Trophoblast cell (in vitro differentiated cells and primary cell): ENCODE data around the gene DGKB.

ENCODE experiments used
- DNase-seq, 2 donors: peaks; one replicate each; pipeline ENCODE4 v3.0.0-alpha.2; 2016
- H2AFZ ChIP-seq: 2 replicates; pipeline ENCODE4 v1.6.1; 2013; ENCODE audit warnings: low read length, moderate library complexity, mild to moderate bottlenecking; ENCODE audit not compliant: insufficient read depth, poor library complexity
- H2AK5ac ChIP-seq: 2 replicates; pipeline ENCODE4 v1.6.1; 2013; ENCODE audit warnings: mild to moderate bottlenecking, low read length
- H2BK120ac ChIP-seq: 2 replicates; pipeline ENCODE4 v1.6.1; 2013; ENCODE audit warnings: low read length, mild to moderate bottlenecking, moderate library complexity; ENCODE audit not compliant: insufficient read depth, poor library complexity
- H2BK12ac ChIP-seq: 2 replicates; pipeline ENCODE4 v1.6.1; 2013; ENCODE audit warnings: mild to moderate bottlenecking, low read length, moderate library complexity
- H2BK5ac ChIP-seq: 2 replicates; pipeline ENCODE4 v1.6.1; 2013; ENCODE audit warnings: low read length, low read depth, moderate library complexity, mild to moderate bottlenecking; ENCODE audit not compliant: poor library complexity
- H3K14ac ChIP-seq: 2 replicates; pipeline ENCODE4 v1.6.1; 2013; ENCODE audit warnings: mild to moderate bottlenecking, low read length
- H3K18ac ChIP-seq: 2 replicates; pipeline ENCODE4 v1.6.1; 2013; ENCODE audit warnings: mild to moderate bottlenecking, low read length
- H3K23ac ChIP-seq: 2 replicates; pipeline ENCODE4 v1.6.1; 2013; ENCODE audit warnings: low read length
- H3K27ac ChIP-seq: 2 replicates; pipeline ENCODE4 v1.5.1; 2013; ENCODE audit warnings: low read depth, mild to moderate bottlenecking, inconsistent platforms, low read length, moderate library complexity
- H3K27me3 ChIP-seq: 2 replicates; pipeline ENCODE4 v1.6.1; 2013; ENCODE audit warnings: inconsistent platforms, mild to moderate bottlenecking, low read length, moderate library complexity; ENCODE audit not compliant: insufficient read depth
- H3K36me3 ChIP-seq, 2 experiments: 1 replicate in 1 of 2; 2 replicates in 1 of 2; pipeline ENCODE4 v1.6.1; 2013; ENCODE audit warnings: low read length in 2 of 2, mild to moderate bottlenecking in 2 of 2, moderate library complexity in 1 of 2; ENCODE audit not compliant: insufficient read depth in 2 of 2, control insufficient read depth in 1 of 2
- H3K4ac ChIP-seq: 2 replicates; pipeline ENCODE4 v1.6.1; 2013; ENCODE audit warnings: low read depth, mild to moderate bottlenecking, low read length, moderate library complexity
- H3K4me1 ChIP-seq, 2 experiments: 1 replicate in 1 of 2; 2 replicates in 1 of 2; pipeline ENCODE4 v1.6.1; 2013; ENCODE audit warnings: low read length in 2 of 2, mild to moderate bottlenecking in 2 of 2, moderate library complexity in 1 of 2; ENCODE audit not compliant: insufficient read depth in 2 of 2, control insufficient read depth in 1 of 2
- H3K4me2 ChIP-seq: 2 replicates; pipeline ENCODE4 v1.6.1; 2013; ENCODE audit warnings: inconsistent platforms, mild to moderate bottlenecking, low read length, moderate library complexity
- H3K4me3 ChIP-seq: 2 replicates; pipeline ENCODE4 v1.5.1; 2013; ENCODE audit warnings: mild to moderate bottlenecking, low read depth, low read length, inconsistent platforms
- H3K79me1 ChIP-seq: one replicate; pipeline ENCODE4 v1.6.1; 2013; ENCODE audit warnings: low read length
- H3K79me2 ChIP-seq: 2 replicates; pipeline ENCODE4 v1.6.1; 2013; ENCODE audit warnings: low read length, mild to moderate bottlenecking; ENCODE audit not compliant: control insufficient read depth, insufficient read depth, poor library complexity
- H3K9ac ChIP-seq: 2 replicates; pipeline ENCODE4 v1.6.1; 2013; ENCODE audit warnings: mild to moderate bottlenecking, low read length
- H3K9me3 ChIP-seq: 2 replicates; pipeline ENCODE4 v1.6.1; 2013; ENCODE audit warnings: low read depth, mild to moderate bottlenecking, control low read depth, inconsistent platforms, low read length; ENCODE audit not compliant: insufficient read depth
- H4K12ac ChIP-seq: 2 replicates; pipeline ENCODE4 v1.6.1; 2013; ENCODE audit warnings: low read depth, mild to moderate bottlenecking, low read length, moderate library complexity
- H4K8ac ChIP-seq: 2 replicates; pipeline ENCODE4 v1.6.1; 2013; ENCODE audit warnings: low read depth, mild to moderate bottlenecking, low read length, moderate library complexity
- H4K91ac ChIP-seq: one replicate; pipeline ENCODE4 v1.6.1; 2013; ENCODE audit warnings: low read depth, mild to moderate bottlenecking, low read length, moderate library complexity
- WGBS: extraction: QIAGEN DNeasy Blood & Tissue Kit; methylation state at CpG from one replicate; pipeline ENCODE4 v1.1.7; 2013; ENCODE audit warnings: missing lambda C conversion rate; ENCODE audit not compliant: insufficient read length, insufficient coverage; ENCODE audit errors: extremely low coverage; 5-methylcytosine and 5-hydroxymethylcytosine counted together

The DGKB gene

GRCh38 chr7:14303536-14303935, 599.0 kb downstream of the DGKB start:
- H4K12ac ChIP-seq: no peak overlapping the region
- no peak overlapping the region for H3K9ac ChIP-seq
- no peaks in the 10 kb centered on the region for H3K79me2 ChIP-seq
- no peaks in the 10 kb centered on the region for H3K27me3 ChIP-seq
- no peak overlapping the region for H3K14ac ChIP-seq
- H4K91ac ChIP-seq: no peak overlapping the region
- H3K23ac ChIP-seq: no peak overlapping the region
- H3K18ac ChIP-seq: no peak overlapping the region
- H3K79me1 ChIP-seq: no peaks in the 10 kb centered on the region
- no peak overlapping the region for H3K4me2 ChIP-seq
- H2AK5ac ChIP-seq: no peak overlapping the region
- no peak for DNase-seq
- H2BK12ac ChIP-seq: no peak overlapping the region
- no peaks in the 10 kb centered on the region for H3K36me3 ChIP-seq
- no peak overlapping the region for H3K4me3 ChIP-seq
- no peak overlapping the region for H3K4ac ChIP-seq
- no peak overlapping the region for H2AFZ ChIP-seq
- no peaks in the 10 kb centered on the region for H3K9me3 ChIP-seq
- H4K8ac ChIP-seq: no peak overlapping the region
- H2BK5ac ChIP-seq: no peak overlapping the region
- WGBS: no CpG with 5 or more reads among the region's 2 CpGs
- no peaks in the 10 kb centered on the region for H3K4me1 ChIP-seq
- H3K27ac ChIP-seq: no peak overlapping the region
- no peak overlapping the region for H2BK120ac ChIP-seq

DNA sequence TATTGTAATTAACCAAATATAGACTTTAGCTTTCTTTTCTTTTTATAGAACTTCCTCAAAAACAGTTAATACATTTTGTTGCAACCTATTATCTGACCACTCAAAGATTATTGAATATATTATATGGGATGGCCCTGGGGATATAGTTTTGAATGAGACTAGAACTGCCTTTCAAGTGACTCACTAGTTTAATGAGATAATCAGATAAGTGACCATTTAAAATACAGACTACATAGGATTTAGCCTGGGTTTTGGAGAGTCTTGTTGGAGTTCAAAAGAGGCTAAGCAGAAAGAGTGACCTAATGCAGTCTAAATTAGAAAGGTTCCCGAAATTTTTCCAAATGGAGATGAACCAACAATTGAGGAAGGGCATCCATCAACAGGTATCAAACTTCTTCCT, 607.9 kb downstream of the DGKB start:
- Histone ChIP-seq H4K8ac (no peak overlapping the region), H4K91ac (no peak overlapping the region), H3K4ac (no peak overlapping the region), H2AFZ (no peak overlapping the region), H3K4me1 (no peaks in the 10 kb centered on the region), H3K27me3 (no peaks in the 10 kb centered on the region), H3K4me3 (no peak overlapping the region), H3K18ac (no peak overlapping the region), H3K23ac (no peak overlapping the region), H3K9ac (no peak overlapping the region), H2BK5ac (no peak overlapping the region), H3K36me3 (no peaks in the 10 kb centered on the region), H2BK12ac (no peak overlapping the region), H2AK5ac (no peak overlapping the region), H3K79me2 (no peaks in the 10 kb centered on the region), H2BK120ac (no peak overlapping the region), H3K14ac (no peak overlapping the region), H3K27ac (no peak overlapping the region), H3K79me1 (no peaks in the 10 kb centered on the region), H3K4me2 (no peak overlapping the region), H3K9me3 (no peaks in the 10 kb centered on the region), H4K12ac (no peak overlapping the region)
- no peak for DNase-seq
- WGBS: no CpG with 5 or more reads among the region's 1 CpG

DNA sequence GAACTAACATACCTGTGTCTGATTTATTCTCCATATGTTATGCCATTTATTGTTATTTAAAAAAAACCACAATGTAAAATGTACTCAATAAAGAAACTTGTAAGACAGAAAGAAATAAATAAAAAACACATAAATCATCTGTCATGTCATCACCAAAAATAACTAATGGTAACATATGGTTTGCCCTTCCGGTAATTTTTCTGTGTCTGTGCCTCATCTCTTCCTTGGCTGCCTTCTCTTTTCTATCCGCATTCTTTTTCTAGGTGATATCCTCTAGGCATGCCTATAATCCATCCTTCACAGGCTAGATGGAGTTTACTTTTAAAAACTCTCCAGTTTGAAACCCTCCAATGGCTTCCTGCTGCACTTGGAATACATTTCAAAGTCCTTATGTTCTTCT, 609.1 kb downstream of the DGKB start:
- no peak overlapping the region for H3K27ac ChIP-seq
- no peak overlapping the region for H3K4me3 ChIP-seq
- no peak overlapping the region for H2AK5ac ChIP-seq
- no peak overlapping the region for H2AFZ ChIP-seq
- no peak overlapping the region for H2BK5ac ChIP-seq
- no peak overlapping the region for H3K18ac ChIP-seq
- H4K91ac ChIP-seq: no peak overlapping the region
- no peak overlapping the region for H2BK12ac ChIP-seq
- WGBS: no CpG with 5 or more reads among the region's 2 CpGs
- no peak overlapping the region for H4K12ac ChIP-seq
- no peak overlapping the region for H3K23ac ChIP-seq
- H3K4ac ChIP-seq: no peak overlapping the region
- H3K79me2 ChIP-seq: no peaks in the 10 kb centered on the region
- no peak overlapping the region for H4K8ac ChIP-seq
- H3K4me1 ChIP-seq: no peaks in the 10 kb centered on the region
- H3K9me3 ChIP-seq: no peaks in the 10 kb centered on the region
- H3K14ac ChIP-seq: no peak overlapping the region
- H3K9ac ChIP-seq: no peak overlapping the region
- no peaks in the 10 kb centered on the region for H3K27me3 ChIP-seq
- no peak overlapping the region for H3K4me2 ChIP-seq
- no peaks in the 10 kb centered on the region for H3K36me3 ChIP-seq
- H3K79me1 ChIP-seq: no peaks in the 10 kb centered on the region
- no peak for DNase-seq
- H2BK120ac ChIP-seq: no peak overlapping the region

DNA sequence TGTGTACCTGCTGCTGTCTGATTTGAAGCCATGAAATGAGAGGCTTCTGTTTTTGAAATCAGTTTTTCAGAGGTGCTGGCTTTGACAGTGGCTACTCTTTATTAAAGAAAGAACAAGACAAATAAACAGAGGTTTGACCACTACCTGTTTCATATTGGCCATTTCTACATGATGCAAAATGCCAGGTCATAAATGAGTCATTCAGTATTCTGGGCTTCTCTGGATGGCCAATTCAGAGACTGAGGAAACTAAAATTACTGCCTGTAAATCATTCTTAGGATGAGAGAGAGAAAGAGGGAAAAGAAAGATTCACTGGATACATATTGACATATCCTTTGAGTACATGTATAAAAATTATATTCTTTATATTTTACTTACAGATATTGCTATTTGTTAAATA, 609.8 kb downstream of the DGKB start:
- no peak overlapping the region for H3K9ac ChIP-seq
- H4K12ac ChIP-seq: no peak overlapping the region
- no peak overlapping the region for H2BK5ac ChIP-seq
- H2BK12ac ChIP-seq: no peak overlapping the region
- no peak overlapping the region for H2AFZ ChIP-seq
- no peaks in the 10 kb centered on the region for H3K9me3 ChIP-seq
- H4K8ac ChIP-seq: no peak overlapping the region
- no peak overlapping the region for H2AK5ac ChIP-seq
- H3K79me2 ChIP-seq: no peaks in the 10 kb centered on the region
- H3K27ac ChIP-seq: no peak overlapping the region
- no peaks in the 10 kb centered on the region for H3K27me3 ChIP-seq
- H4K91ac ChIP-seq: no peak overlapping the region
- no peaks in the 10 kb centered on the region for H3K79me1 ChIP-seq
- H3K23ac ChIP-seq: no peak overlapping the region
- H3K4me3 ChIP-seq: no peak overlapping the region
- no peak overlapping the region for H3K4me2 ChIP-seq
- H2BK120ac ChIP-seq: no peak overlapping the region
- H3K18ac ChIP-seq: no peak overlapping the region
- no peak overlapping the region for H3K4ac ChIP-seq
- H3K4me1 ChIP-seq: no peaks in the 10 kb centered on the region
- no peaks in the 10 kb centered on the region for H3K36me3 ChIP-seq
- H3K14ac ChIP-seq: no peak overlapping the region
- no peak for DNase-seq

- Histone ChIP-seq H2BK12ac (no peak overlapping the region), H4K8ac (no peak overlapping the region), H3K9ac (no peak overlapping the region), H4K12ac (no peak overlapping the region), H3K4me2 (no peak overlapping the region), H3K4ac (no peak overlapping the region), H2BK120ac (no peak overlapping the region), H3K36me3 (no peaks in the 10 kb centered on the region), H3K27me3 (no peaks in the 10 kb centered on the region), H3K4me3 (no peak overlapping the region), H2AFZ (no peak overlapping the region), H3K4me1 (no peaks in the 10 kb centered on the region), H2BK5ac (no peak overlapping the region), H3K79me1 (no peaks in the 10 kb centered on the region), H3K23ac (no peak overlapping the region), H3K14ac (no peak overlapping the region), H3K27ac (no peak overlapping the region), H3K79me2 (no peaks in the 10 kb centered on the region), H3K18ac (no peak overlapping the region), H3K9me3 (no peaks in the 10 kb centered on the region), H4K91ac (no peak overlapping the region), H2AK5ac (no peak overlapping the region)
- no peak for DNase-seq
Measured at GRCh38 chr7:14289957-14290356, 612.6 kb downstream of the DGKB start.
